PC-3 (cell line): ENCODE measurements around the gene SCGB1A1. TPM values are rescaled to one million over a fixed set of nuclear protein-coding genes. Genes with fewer than 3 reads are reported as not detected.

Experiments used
- ATAC-seq: fragments of 200-7000 bp; cut with Tn5 transposase; 2 replicates; pipeline ENCODE4 v1.9.1; 2020; ENCODE audit warnings: mild to moderate bottlenecking, moderate library complexity
- BruUV-seq: library from RNA; stranded (reverse); fragments of 400-500 nt; replicated peaks from 2 replicates; lab custom pipeline; 2021; lab: Mats Ljungman, UMichigan
- CTCF ChIA-PET: fragments of 300-600 bp; sonication (Branson Sonifier 250); formaldehyde crosslinking; loops from one replicate; lab custom pipeline; 2022; ENCODE audit warnings: antibody characterized with exemption; lab: Charles Lee
- POLR2A ChIA-PET: fragments of 300-600 bp; sonication (Branson Sonifier 250); formaldehyde crosslinking; loops from one replicate; lab custom pipeline; 2022; ENCODE audit warnings: antibody characterized with exemption; ENCODE audit not compliant: unreplicated experiment; lab: Charles Lee
- DNase-seq: peaks from one replicate; pipeline ENCODE4 v3.0.0-alpha.2; 2015
- H2AFZ ChIP-seq: fragments of 300-600 bp; sonication (generic); 2 replicates; pipeline ENCODE4 v1.6.0; 2016; ENCODE audit warnings: antibody characterized with exemption, low read length
- H3F3A ChIP-seq: fragments of 300-600 bp; sonication (generic); one replicate; pipeline ENCODE4 v1.6.0; 2017; ENCODE audit warnings: antibody characterized with exemption, low read length, control low read depth, mild to moderate bottlenecking; ENCODE audit not compliant: unreplicated experiment
- H3K27ac ChIP-seq: fragments of 300-600 bp; sonication (generic); 2 replicates; pipeline ENCODE4 v1.5.1; 2016; ENCODE audit warnings: mild to moderate bottlenecking, low read length
- H3K27me3 ChIP-seq: fragments of 300-600 bp; sonication (generic); 2 replicates; pipeline ENCODE4 v1.6.1; 2016; ENCODE audit warnings: low read length, mixed read lengths
- H3K36me3 ChIP-seq: fragments of 300-600 bp; sonication (generic); 2 replicates; pipeline ENCODE4 v1.6.1; 2016; ENCODE audit warnings: low read depth, mixed run types, low read length, mixed read lengths
- H3K4me1 ChIP-seq: fragments of 300-600 bp; sonication (generic); 2 replicates; pipeline ENCODE4 v1.5.1; 2016; ENCODE audit warnings: low read length; ENCODE audit not compliant: insufficient read depth
- H3K4me2 ChIP-seq: fragments of 300-600 bp; sonication (generic); 2 replicates; pipeline ENCODE4 v1.6.0; 2016; ENCODE audit warnings: low read length
- H3K4me3 ChIP-seq: fragments of 300-600 bp; sonication (generic); 2 replicates; pipeline ENCODE4 v1.5.1; 2016; ENCODE audit warnings: mild to moderate bottlenecking, low read length, mixed read lengths
- H3K79me2 ChIP-seq: fragments of 300-600 bp; sonication (generic); 2 replicates; pipeline ENCODE4 v1.6.1; 2017; ENCODE audit warnings: low read length, mixed read lengths
- H3K9ac ChIP-seq: fragments of 300-600 bp; sonication (generic); 2 replicates; pipeline ENCODE4 v1.6.0; 2016; ENCODE audit warnings: mild to moderate bottlenecking, low read length
- H3K9me2 ChIP-seq: fragments of 300-600 bp; sonication (generic); replicated peaks from 2 replicates; pipeline ENCODE4 v1.6.1; 2016; ENCODE audit warnings: mixed run types, low read length, mixed read lengths
- H3K9me3 ChIP-seq: fragments of 300-600 bp; sonication (generic); 2 replicates; pipeline ENCODE4 v1.6.1; 2016; ENCODE audit warnings: low read length, mixed read lengths
- H4K20me1 ChIP-seq: fragments of 300-600 bp; sonication (generic); 2 replicates; pipeline ENCODE4 v1.6.1; 2016; ENCODE audit warnings: low read length, mixed read lengths
- EZH2 ChIP-seq: fragments of 300-600 bp; sonication (generic); IDR thresholded peaks from one replicate; pipeline ENCODE4 v1.6.1; 2017; ENCODE audit warnings: antibody characterized with exemption, mild to moderate bottlenecking, low read length; ENCODE audit not compliant: unreplicated experiment
- EZH2phosphoT487 ChIP-seq: fragments of 300-600 bp; sonication (generic); IDR thresholded peaks from 2 replicates; pipeline ENCODE4 v1.6.1; 2018; ENCODE audit warnings: mild to moderate bottlenecking, antibody characterized with exemption, low read length, borderline replicate concordance
- intact Hi-C: fragments of 100-400 bp; cut with micrococcal nuclease; formaldehyde crosslinking; loops from 2 replicates; pipeline ENCODE4 v1.9.0; 2023
- total RNA-seq: library from RNA; depleted of rRNA; stranded (reverse); fragments of >200 nt; gene quantifications from 2 replicates; pipeline ENCODE4 v1.2.3, GENCODE V29; 2014
- TF ChIP-seq, protein P1 (sequence below): fragments of 300-600 bp; sonication (generic); conservative IDR thresholded peaks from 2 replicates; pipeline ENCODE4 v1.5.1; 2017; ENCODE audit warnings: antibody characterized with exemption, low read depth, mild to moderate bottlenecking, low read length

Gene SCGB1A1
- total RNA-seq, 1 experiment from 2014 or later: not detected

DNA sequence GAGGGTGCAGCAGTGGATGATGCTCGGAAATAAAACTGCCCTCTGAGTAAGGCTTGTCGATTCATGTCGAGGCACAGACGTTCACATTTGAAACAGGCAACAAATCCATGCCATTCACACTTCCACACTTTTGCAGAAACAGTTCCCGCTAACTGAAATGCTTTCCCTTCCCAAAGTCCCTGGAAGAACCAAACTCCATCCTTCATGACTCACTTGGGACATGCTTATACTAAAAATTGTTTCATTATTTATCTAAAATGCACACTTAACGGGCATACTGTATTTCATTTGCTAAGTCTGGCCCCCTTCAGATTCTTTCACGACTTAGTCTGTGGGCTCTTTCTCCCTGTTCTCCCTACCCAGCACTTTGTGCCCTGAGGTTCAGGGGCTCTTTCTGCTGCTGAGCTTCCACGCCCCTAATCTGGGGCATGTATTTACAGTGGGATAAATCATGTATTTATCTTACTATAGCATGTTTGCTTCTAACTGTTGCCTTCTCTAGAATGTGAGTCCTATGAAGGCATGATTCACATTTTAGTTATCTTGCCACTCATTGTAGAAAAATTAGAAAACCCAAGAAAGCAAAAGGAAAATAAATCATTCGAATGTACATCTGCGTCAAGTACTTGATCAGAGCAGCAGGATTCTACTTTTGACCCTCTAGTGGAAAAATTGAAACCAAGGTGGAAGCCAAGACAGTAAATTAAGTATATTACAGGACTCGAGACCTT, 12.5 kb downstream of the SCGB1A1 start:
- H3K79me2 ChIP-seq: no peaks in the 10 kb centered on the region
- no peaks in the 10 kb centered on the region for H3K9me2 ChIP-seq
- H3K4me3 ChIP-seq: no peak overlapping the region
- H3K36me3 ChIP-seq: no peaks in the 10 kb centered on the region
- H3K9ac ChIP-seq: no peak overlapping the region
- peak overlapping the region; percentile 28; the same call in 1 of the 2 replicates for H2AFZ ChIP-seq
- TF ChIP-seq, protein P1, sequence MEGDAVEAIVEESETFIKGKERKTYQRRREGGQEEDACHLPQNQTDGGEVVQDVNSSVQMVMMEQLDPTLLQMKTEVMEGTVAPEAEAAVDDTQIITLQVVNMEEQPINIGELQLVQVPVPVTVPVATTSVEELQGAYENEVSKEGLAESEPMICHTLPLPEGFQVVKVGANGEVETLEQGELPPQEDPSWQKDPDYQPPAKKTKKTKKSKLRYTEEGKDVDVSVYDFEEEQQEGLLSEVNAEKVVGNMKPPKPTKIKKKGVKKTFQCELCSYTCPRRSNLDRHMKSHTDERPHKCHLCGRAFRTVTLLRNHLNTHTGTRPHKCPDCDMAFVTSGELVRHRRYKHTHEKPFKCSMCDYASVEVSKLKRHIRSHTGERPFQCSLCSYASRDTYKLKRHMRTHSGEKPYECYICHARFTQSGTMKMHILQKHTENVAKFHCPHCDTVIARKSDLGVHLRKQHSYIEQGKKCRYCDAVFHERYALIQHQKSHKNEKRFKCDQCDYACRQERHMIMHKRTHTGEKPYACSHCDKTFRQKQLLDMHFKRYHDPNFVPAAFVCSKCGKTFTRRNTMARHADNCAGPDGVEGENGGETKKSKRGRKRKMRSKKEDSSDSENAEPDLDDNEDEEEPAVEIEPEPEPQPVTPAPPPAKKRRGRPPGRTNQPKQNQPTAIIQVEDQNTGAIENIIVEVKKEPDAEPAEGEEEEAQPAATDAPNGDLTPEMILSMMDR: no peak
- TF ChIP-seq EZH2phosphoT487 (no peak), EZH2 (no peak)
- BruUV-seq: no TSS peak
- DNase-seq (peak; percentile 60), ATAC-seq (peak; percentile 37)
- H3K4me1 ChIP-seq: peaks cover 31% of the 10 kb centered on the region
- H3K27ac ChIP-seq: peak overlapping the region; percentile 5
- ChIA-PET POLR2A (no interaction called here), CTCF (no interaction called here)
- no peaks in the 10 kb centered on the region for H3K27me3 ChIP-seq
- no peaks in the 10 kb centered on the region for H3K9me3 ChIP-seq
- no peaks in the 10 kb centered on the region for H4K20me1 ChIP-seq
- intact Hi-C loops: no loop called here
- H3K4me2 ChIP-seq: peak overlapping the region; percentile 56
- no peaks in the 10 kb centered on the region for H3F3A ChIP-seq

DNA sequence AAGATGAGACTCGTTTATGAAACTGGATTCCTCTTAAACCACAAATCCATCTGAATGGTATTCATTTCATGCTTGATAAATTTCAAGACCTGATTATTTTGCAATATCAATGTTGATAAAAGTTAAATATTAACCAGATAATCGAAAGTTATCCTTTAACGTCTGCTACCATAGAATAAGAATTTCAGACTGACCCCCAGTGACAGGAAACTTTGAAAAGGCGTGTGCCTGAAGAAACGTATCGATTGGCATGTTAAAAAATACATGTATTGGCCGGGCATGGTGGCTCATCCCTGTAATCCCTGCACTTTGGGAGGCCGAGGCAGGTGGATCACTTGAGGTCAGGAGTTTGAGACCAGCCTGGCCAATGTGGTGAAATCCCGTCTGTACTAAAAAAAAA, 13.9 kb downstream of the SCGB1A1 start:
- Histone ChIP-seq H3K9ac (no peak overlapping the region), H3K27ac (no peak overlapping the region), H3K79me2 (no peaks in the 10 kb centered on the region), H2AFZ (no peak overlapping the region), H3F3A (no peaks in the 10 kb centered on the region), H4K20me1 (no peaks in the 10 kb centered on the region), H3K9me2 (no peaks in the 10 kb centered on the region), H3K9me3 (no peaks in the 10 kb centered on the region), H3K36me3 (no peaks in the 10 kb centered on the region), H3K27me3 (no peaks in the 10 kb centered on the region), H3K4me1 (peaks cover 18% of the 10 kb centered on the region), H3K4me2 (no peak overlapping the region), H3K4me3 (no peak overlapping the region)
- CTCF ChIA-PET: no interaction called here
- POLR2A ChIA-PET: no interaction called here
- BruUV-seq: no TSS peak
- intact Hi-C loops: no loop called here
- no peak for DNase-seq
- no peak for ATAC-seq
- TF ChIP-seq EZH2phosphoT487 (no peak), EZH2 (no peak)
- TF ChIP-seq, protein P1: no peak

DNA sequence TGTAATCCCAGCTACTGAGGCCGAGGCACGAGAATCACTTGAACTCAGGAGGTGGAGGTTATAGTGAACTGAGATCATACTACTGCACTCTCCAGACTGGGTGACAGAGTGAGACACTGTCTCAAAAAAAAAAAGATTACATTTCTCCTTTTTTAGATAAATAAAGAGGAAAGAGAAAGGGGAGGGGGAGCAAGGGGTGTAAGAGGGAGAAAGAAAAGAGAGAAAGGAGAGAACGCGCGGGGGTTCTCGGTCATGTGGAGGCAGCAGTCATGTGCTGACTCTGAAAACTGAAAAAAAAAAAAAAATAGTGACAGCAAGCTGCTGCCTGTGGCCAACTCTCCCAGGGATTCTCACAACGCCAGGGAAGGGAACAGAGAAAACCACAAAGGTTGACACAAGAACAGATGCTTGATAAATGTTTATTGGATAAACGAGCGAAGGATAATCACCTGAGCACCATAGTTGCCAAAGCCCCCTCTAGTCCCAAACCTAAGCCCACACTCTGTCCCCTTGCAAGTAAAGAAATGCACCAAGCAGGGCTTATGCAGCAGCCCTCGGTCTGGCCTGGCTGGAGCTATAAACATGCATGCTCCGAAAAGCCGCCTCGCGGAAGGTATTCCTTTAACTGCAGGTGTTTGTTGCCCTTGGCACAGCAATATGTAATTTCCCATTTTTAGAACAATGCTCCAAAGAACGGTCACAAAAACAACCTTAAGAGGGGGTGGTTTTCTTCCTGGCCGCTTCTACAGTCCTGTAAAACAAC, 14.5 kb downstream of the SCGB1A1 start:
- no peak overlapping the region for H3K27ac ChIP-seq
- CTCF ChIA-PET: no interaction called here

More for the DNA sequence above, 14.5 kb downstream of the SCGB1A1 start:
- Histone ChIP-seq H3K9ac (no peak overlapping the region), H3K27me3 (no peaks in the 10 kb centered on the region), H3K4me1 (peaks cover 14% of the 10 kb centered on the region), H4K20me1 (no peaks in the 10 kb centered on the region), H3K36me3 (no peaks in the 10 kb centered on the region), H3K9me2 (no peaks in the 10 kb centered on the region), H3F3A (no peaks in the 10 kb centered on the region), H3K4me2 (no peak overlapping the region), H3K79me2 (no peaks in the 10 kb centered on the region), H2AFZ (no peak overlapping the region), H3K9me3 (no peaks in the 10 kb centered on the region), H3K4me3 (no peak overlapping the region)
- POLR2A ChIA-PET: no interaction called here
- no TSS peak for BruUV-seq
- no peak for DNase-seq
- intact Hi-C loops: no loop called here
- TF ChIP-seq EZH2phosphoT487: no peak
- TF ChIP-seq EZH2: no peak
- TF ChIP-seq, protein P1: no peak
- no peak for ATAC-seq
